ENCODE measurements around the gene MYO1G. TPM values are rescaled to one million over a fixed set of nuclear protein-coding genes. Genes with fewer than 3 reads are reported as not detected.

Gene MYO1G
- total and polyA plus RNA-seq, 4 donors, result 0.56 to 3.9 (median 2.1) TPM

GRCh38 chr7:45021604-45022296 is 42.9 kb upstream of the MYO1G start:
- DNase-seq (ENCODE audit: low spot score), result no peak
- H3K9me3 ChIP-seq (ENCODE audit: control insufficient read depth in 4 of 4, low read length in 3 of 4), result no peaks in the 10 kb centered on the region
- no peak overlapping the region for H3K9ac ChIP-seq (ENCODE audit: low read depth in 1 of 2, low read length in 2 of 2)
- H3K4me3 ChIP-seq (ENCODE audit: low read depth in 1 of 3, low read length in 3 of 3), result no peak overlapping the region
- WGBS, result 80% methylated on average over 3 of the region's 3 CpGs
- TF ChIP-seq FOXA2 (IDR thresholded peaks at IDR 0.05), result no peak
- TF ChIP-seq RXRA (IDR thresholded peaks at IDR 0.05), result no peak
- no peak for TF ChIP-seq EGR1 (IDR thresholded peaks at IDR 0.05; ENCODE audit: low read depth in 2 of 2)
- TF ChIP-seq, protein P1, sequence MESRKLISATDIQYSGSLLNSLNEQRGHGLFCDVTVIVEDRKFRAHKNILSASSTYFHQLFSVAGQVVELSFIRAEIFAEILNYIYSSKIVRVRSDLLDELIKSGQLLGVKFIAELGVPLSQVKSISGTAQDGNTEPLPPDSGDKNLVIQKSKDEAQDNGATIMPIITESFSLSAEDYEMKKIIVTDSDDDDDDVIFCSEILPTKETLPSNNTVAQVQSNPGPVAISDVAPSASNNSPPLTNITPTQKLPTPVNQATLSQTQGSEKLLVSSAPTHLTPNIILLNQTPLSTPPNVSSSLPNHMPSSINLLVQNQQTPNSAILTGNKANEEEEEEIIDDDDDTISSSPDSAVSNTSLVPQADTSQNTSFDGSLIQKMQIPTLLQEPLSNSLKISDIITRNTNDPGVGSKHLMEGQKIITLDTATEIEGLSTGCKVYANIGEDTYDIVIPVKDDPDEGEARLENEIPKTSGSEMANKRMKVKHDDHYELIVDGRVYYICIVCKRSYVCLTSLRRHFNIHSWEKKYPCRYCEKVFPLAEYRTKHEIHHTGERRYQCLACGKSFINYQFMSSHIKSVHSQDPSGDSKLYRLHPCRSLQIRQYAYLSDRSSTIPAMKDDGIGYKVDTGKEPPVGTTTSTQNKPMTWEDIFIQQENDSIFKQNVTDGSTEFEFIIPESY (IDR thresholded peaks at IDR 0.05), result no peak
- TF ChIP-seq JUND (IDR thresholded peaks at IDR 0.05), result no peak
- TF ChIP-seq CTCF (IDR thresholded peaks at IDR 0.05; ENCODE audit: low read depth, low read length, missing input control), result no peak
- TF ChIP-seq FOXA1 (IDR thresholded peaks at IDR 0.05), result no peak
- no peak for TF ChIP-seq TAF1 (conservative IDR thresholded peaks at IDR 0.05)
- TF ChIP-seq HNF4A (conservative IDR thresholded peaks at IDR 0.05), result no peak
- no peak for TF ChIP-seq YY1 (IDR thresholded peaks at IDR 0.05)
- no peak for TF ChIP-seq SP1 (IDR thresholded peaks at IDR 0.05)
- no peak for TF ChIP-seq GABPA (IDR thresholded peaks at IDR 0.05 in 1 of 2, conservative IDR thresholded peaks at IDR 0.05 in 1 of 2)
- no peak for TF ChIP-seq ATF3 (IDR thresholded peaks at IDR 0.05)
- TF ChIP-seq RAD21 (IDR thresholded peaks at IDR 0.05), result no peak
- no peak for TF ChIP-seq HNF4G (IDR thresholded peaks at IDR 0.05)
- TF ChIP-seq, protein P2, sequence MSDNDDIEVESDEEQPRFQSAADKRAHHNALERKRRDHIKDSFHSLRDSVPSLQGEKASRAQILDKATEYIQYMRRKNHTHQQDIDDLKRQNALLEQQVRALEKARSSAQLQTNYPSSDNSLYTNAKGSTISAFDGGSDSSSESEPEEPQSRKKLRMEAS (IDR thresholded peaks at IDR 0.05), result no peak
- TF ChIP-seq NR2F2 (IDR thresholded peaks at IDR 0.05), result no peak
- TF ChIP-seq, protein P3, sequence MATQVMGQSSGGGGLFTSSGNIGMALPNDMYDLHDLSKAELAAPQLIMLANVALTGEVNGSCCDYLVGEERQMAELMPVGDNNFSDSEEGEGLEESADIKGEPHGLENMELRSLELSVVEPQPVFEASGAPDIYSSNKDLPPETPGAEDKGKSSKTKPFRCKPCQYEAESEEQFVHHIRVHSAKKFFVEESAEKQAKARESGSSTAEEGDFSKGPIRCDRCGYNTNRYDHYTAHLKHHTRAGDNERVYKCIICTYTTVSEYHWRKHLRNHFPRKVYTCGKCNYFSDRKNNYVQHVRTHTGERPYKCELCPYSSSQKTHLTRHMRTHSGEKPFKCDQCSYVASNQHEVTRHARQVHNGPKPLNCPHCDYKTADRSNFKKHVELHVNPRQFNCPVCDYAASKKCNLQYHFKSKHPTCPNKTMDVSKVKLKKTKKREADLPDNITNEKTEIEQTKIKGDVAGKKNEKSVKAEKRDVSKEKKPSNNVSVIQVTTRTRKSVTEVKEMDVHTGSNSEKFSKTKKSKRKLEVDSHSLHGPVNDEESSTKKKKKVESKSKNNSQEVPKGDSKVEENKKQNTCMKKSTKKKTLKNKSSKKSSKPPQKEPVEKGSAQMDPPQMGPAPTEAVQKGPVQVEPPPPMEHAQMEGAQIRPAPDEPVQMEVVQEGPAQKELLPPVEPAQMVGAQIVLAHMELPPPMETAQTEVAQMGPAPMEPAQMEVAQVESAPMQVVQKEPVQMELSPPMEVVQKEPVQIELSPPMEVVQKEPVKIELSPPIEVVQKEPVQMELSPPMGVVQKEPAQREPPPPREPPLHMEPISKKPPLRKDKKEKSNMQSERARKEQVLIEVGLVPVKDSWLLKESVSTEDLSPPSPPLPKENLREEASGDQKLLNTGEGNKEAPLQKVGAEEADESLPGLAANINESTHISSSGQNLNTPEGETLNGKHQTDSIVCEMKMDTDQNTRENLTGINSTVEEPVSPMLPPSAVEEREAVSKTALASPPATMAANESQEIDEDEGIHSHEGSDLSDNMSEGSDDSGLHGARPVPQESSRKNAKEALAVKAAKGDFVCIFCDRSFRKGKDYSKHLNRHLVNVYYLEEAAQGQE (IDR thresholded peaks at IDR 0.05), result no peak
- no peak overlapping the region for H3K27ac ChIP-seq (ENCODE audit: low read depth in 1 of 2, low read length in 2 of 2)
- peaks cover 0 to 2% (median under 1%) of the 10 kb centered on the region in 4 donors for H3K36me3 ChIP-seq (ENCODE audit: control insufficient read depth in 4 of 4, insufficient read depth in 3 of 4, low read depth in 1 of 4, low read length in 3 of 4)
- H3K27me3 ChIP-seq (ENCODE audit: control insufficient read depth in 4 of 4, insufficient read depth in 4 of 4, low read length in 3 of 4), result no peaks in the 10 kb centered on the region
- H3K4me1 ChIP-seq (ENCODE audit: control insufficient read depth in 4 of 4, insufficient read depth in 4 of 4, low read length in 3 of 4), result peaks cover 0 to 7% (median 4%) of the 10 kb centered on the region in 4 donors

Measured in liver (tissue), 9 donors.